ENCODE results near the gene RPS13. TPM values are rescaled to one million over a fixed set of nuclear protein-coding genes. Genes with fewer than 3 reads are reported as not detected.

Gene RPS13
- total and polyA plus RNA-seq, 2 donors (not counting 1 experiment from before 2014, with no cell fraction given) = 941 to 1,064 TPM

GRCh38 chr11:17073370-17074027 lies 4.0 kb downstream of the RPS13 start:
- Histone ChIP-seq H3K4me1 (ENCODE audit: control insufficient read depth, extremely low read depth, insufficient read depth, low read length) (peaks cover 2% of the 10 kb centered on the region), H4K20me1 (ENCODE audit: control insufficient read depth, extremely low read depth, insufficient read depth, low read length) (no peaks in the 10 kb centered on the region), H3K9ac (ENCODE audit: insufficient read depth, low read length) (no peak overlapping the region), H3K4me3 (replicated peaks in 1 of 4; ENCODE audit: control extremely low read depth in 1 of 4, insufficient read depth in 1 of 4, low read depth in 3 of 4, low read length in 4 of 4) (no peak overlapping the region), H3K79me2 (ENCODE audit: control insufficient read depth, insufficient read depth, low read length) (peaks cover 24% of the 10 kb centered on the region), H3K4me2 (ENCODE audit: extremely low read depth, insufficient read depth, low read length) (no peak overlapping the region), H2AFZ (ENCODE audit: low read length) (no peak overlapping the region), H3K36me3 (ENCODE audit: control insufficient read depth, insufficient read depth, low read length) (peaks cover 5% of the 10 kb centered on the region), H3K27me3 (ENCODE audit: control insufficient read depth, insufficient read depth, low read length) (no peaks in the 10 kb centered on the region), H3K27ac (ENCODE audit: insufficient read depth, low read length) (no peak overlapping the region), H3K9me3 (ENCODE audit: control insufficient read depth, insufficient read depth, low read depth, low read length) (no peaks in the 10 kb centered on the region)
- DNase-seq (ENCODE audit: low read depth in 2 of 2) = no peak
- no peak for TF ChIP-seq EZH2 (IDR thresholded peaks at IDR 0.05; ENCODE audit: low read length, missing control alignments)
- TF ChIP-seq CTCF (conservative IDR thresholded peaks at IDR 0.05 in 1 of 2, IDR thresholded peaks at IDR 0.05 in 1 of 2; ENCODE audit: low read depth in 1 of 2, low read length in 2 of 2) = no peak

GRCh38 chr11:17067417-17067816 lies 10.1 kb downstream of the RPS13 start:
- H3K79me2 ChIP-seq (ENCODE audit: control insufficient read depth, insufficient read depth, low read length) = no peaks in the 10 kb centered on the region
- H3K27ac ChIP-seq (ENCODE audit: insufficient read depth, low read length) = no peak overlapping the region
- H3K9me3 ChIP-seq (ENCODE audit: control insufficient read depth, insufficient read depth, low read depth, low read length) = no peaks in the 10 kb centered on the region
- H4K20me1 ChIP-seq (ENCODE audit: control insufficient read depth, extremely low read depth, insufficient read depth, low read length) = no peaks in the 10 kb centered on the region
- no peak overlapping the region for H3K4me3 ChIP-seq (replicated peaks in 1 of 4; ENCODE audit: control extremely low read depth in 1 of 4, insufficient read depth in 1 of 4, low read depth in 3 of 4, low read length in 4 of 4)
- DNase-seq (ENCODE audit: low read depth in 2 of 2) = no peak
- no peak overlapping the region for H3K4me2 ChIP-seq (ENCODE audit: extremely low read depth, insufficient read depth, low read length)
- no peaks in the 10 kb centered on the region for H3K36me3 ChIP-seq (ENCODE audit: control insufficient read depth, insufficient read depth, low read length)
- no peak overlapping the region for H2AFZ ChIP-seq (ENCODE audit: low read length)
- no peak for TF ChIP-seq CTCF (conservative IDR thresholded peaks at IDR 0.05 in 1 of 2, IDR thresholded peaks at IDR 0.05 in 1 of 2; ENCODE audit: low read depth in 1 of 2, low read length in 2 of 2)
- no peak for TF ChIP-seq EZH2 (IDR thresholded peaks at IDR 0.05; ENCODE audit: low read length, missing control alignments)
- no peaks in the 10 kb centered on the region for H3K4me1 ChIP-seq (ENCODE audit: control insufficient read depth, extremely low read depth, insufficient read depth, low read length)
- H3K9ac ChIP-seq (ENCODE audit: insufficient read depth, low read length) = no peak overlapping the region
- no peaks in the 10 kb centered on the region for H3K27me3 ChIP-seq (ENCODE audit: control insufficient read depth, insufficient read depth, low read length)

- DNase-seq (ENCODE audit: low read depth in 2 of 2) = no peak
- H3K4me3 ChIP-seq (replicated peaks in 1 of 4; ENCODE audit: control extremely low read depth in 1 of 4, insufficient read depth in 1 of 4, low read depth in 3 of 4, low read length in 4 of 4) = no peak overlapping the region
Observed at GRCh38 chr11:17066691-17067090, 10.8 kb downstream of the RPS13 start.

More at GRCh38 chr11:17066691-17067090, 10.8 kb downstream of the RPS13 start:
- Histone ChIP-seq H3K9ac (ENCODE audit: insufficient read depth, low read length) (no peak overlapping the region), H3K36me3 (ENCODE audit: control insufficient read depth, insufficient read depth, low read length) (no peaks in the 10 kb centered on the region), H3K27me3 (ENCODE audit: control insufficient read depth, insufficient read depth, low read length) (no peaks in the 10 kb centered on the region), H3K4me1 (ENCODE audit: control insufficient read depth, extremely low read depth, insufficient read depth, low read length) (no peaks in the 10 kb centered on the region), H3K27ac (ENCODE audit: insufficient read depth, low read length) (no peak overlapping the region), H3K79me2 (ENCODE audit: control insufficient read depth, insufficient read depth, low read length) (no peaks in the 10 kb centered on the region), H2AFZ (ENCODE audit: low read length) (no peak overlapping the region), H3K4me2 (ENCODE audit: extremely low read depth, insufficient read depth, low read length) (no peak overlapping the region), H4K20me1 (ENCODE audit: control insufficient read depth, extremely low read depth, insufficient read depth, low read length) (no peaks in the 10 kb centered on the region), H3K9me3 (ENCODE audit: control insufficient read depth, insufficient read depth, low read depth, low read length) (no peaks in the 10 kb centered on the region)
- TF ChIP-seq CTCF (conservative IDR thresholded peaks at IDR 0.05 in 1 of 2, IDR thresholded peaks at IDR 0.05 in 1 of 2; ENCODE audit: low read depth in 1 of 2, low read length in 2 of 2) = no peak
- no peak for TF ChIP-seq EZH2 (IDR thresholded peaks at IDR 0.05; ENCODE audit: low read length, missing control alignments)

All from fibroblast of lung (primary cell).